PFSK-1 (cell line): ENCODE measurements around the gene PDK2.

Experiments
- FOXP2 ChIP-seq: optimal IDR thresholded peaks from 2 replicates; pipeline ENCODE3; 2011; ENCODE audit warnings: borderline replicate concordance, control low read depth, inconsistent platforms; ENCODE audit not compliant: insufficient read depth; ENCODE audit errors: extremely low read length, extremely low read depth
- POLR2AphosphoS5 ChIP-seq: IDR thresholded peaks from 2 replicates; pipeline ENCODE4 v1.6.1; 2012; ENCODE audit warnings: low read depth, mild to moderate bottlenecking, control low read depth, low read length, moderate library complexity
- TF ChIP-seq, protein P1 (sequence below), 2 experiments: IDR thresholded peaks; 2 replicates each; pipeline versions ENCODE4 v1.6.1 to v1.8.0; 2011 to 2012; ENCODE audit warnings: low read depth in 2 of 2, low read length in 2 of 2, control low read depth in 1 of 2, inconsistent platforms in 1 of 2, mild to moderate bottlenecking in 1 of 2, moderate library complexity in 1 of 2; ENCODE audit not compliant: insufficient read depth in 1 of 2

DNA sequence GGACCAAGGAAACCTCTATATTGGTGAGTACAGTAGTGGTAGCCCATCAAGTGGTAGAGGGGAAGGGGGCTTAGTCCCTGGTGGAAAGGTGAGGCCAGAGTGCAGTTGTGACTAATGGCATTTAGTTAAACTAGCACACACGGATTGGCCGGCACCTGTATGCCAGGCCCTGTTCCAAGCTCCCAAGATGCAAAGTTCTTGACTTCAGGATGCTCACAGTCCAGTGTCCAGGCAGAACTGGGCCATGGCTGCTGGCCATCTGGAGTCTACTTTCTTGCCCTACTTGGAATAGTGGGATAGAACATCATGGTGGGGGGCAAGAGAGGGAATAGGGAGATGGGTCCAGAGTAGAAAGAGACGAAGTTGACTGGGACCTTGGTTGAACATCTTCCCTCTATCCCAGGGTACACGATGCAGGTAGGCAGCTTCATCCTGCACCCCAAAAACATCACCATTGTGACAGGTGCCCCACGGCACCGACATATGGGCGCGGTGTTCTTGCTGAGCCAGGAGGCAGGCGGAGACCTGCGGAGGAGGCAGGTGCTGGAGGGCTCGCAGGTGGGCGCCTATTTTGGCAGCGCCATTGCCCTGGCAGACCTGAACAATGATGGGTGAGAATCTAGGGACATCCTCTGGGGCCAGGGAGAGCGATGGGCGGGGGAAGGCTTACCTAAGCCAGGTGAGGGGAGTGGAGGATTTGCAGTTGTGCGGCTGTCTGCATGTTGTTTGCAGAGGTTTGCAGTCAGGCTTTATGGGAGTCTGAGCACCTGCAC is 24.1 kb upstream of the PDK2 start:
- TF ChIP-seq POLR2AphosphoS5 (no peak), FOXP2 (no peak)
- TF ChIP-seq, protein P1, sequence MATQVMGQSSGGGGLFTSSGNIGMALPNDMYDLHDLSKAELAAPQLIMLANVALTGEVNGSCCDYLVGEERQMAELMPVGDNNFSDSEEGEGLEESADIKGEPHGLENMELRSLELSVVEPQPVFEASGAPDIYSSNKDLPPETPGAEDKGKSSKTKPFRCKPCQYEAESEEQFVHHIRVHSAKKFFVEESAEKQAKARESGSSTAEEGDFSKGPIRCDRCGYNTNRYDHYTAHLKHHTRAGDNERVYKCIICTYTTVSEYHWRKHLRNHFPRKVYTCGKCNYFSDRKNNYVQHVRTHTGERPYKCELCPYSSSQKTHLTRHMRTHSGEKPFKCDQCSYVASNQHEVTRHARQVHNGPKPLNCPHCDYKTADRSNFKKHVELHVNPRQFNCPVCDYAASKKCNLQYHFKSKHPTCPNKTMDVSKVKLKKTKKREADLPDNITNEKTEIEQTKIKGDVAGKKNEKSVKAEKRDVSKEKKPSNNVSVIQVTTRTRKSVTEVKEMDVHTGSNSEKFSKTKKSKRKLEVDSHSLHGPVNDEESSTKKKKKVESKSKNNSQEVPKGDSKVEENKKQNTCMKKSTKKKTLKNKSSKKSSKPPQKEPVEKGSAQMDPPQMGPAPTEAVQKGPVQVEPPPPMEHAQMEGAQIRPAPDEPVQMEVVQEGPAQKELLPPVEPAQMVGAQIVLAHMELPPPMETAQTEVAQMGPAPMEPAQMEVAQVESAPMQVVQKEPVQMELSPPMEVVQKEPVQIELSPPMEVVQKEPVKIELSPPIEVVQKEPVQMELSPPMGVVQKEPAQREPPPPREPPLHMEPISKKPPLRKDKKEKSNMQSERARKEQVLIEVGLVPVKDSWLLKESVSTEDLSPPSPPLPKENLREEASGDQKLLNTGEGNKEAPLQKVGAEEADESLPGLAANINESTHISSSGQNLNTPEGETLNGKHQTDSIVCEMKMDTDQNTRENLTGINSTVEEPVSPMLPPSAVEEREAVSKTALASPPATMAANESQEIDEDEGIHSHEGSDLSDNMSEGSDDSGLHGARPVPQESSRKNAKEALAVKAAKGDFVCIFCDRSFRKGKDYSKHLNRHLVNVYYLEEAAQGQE (IDR thresholded peaks at IDR 0.05; ENCODE audit: insufficient read depth in 1 of 2, low read depth in 2 of 2, low read length in 2 of 2), result no peak
